ENCODE measurements around the gene RAD23B.
"Not testable (repeated sequence)": the region's sequence is repeated elsewhere in the genome, so short reads cannot be mapped to it uniquely, and the experiment has no call there.

The RAD23B gene

DNA sequence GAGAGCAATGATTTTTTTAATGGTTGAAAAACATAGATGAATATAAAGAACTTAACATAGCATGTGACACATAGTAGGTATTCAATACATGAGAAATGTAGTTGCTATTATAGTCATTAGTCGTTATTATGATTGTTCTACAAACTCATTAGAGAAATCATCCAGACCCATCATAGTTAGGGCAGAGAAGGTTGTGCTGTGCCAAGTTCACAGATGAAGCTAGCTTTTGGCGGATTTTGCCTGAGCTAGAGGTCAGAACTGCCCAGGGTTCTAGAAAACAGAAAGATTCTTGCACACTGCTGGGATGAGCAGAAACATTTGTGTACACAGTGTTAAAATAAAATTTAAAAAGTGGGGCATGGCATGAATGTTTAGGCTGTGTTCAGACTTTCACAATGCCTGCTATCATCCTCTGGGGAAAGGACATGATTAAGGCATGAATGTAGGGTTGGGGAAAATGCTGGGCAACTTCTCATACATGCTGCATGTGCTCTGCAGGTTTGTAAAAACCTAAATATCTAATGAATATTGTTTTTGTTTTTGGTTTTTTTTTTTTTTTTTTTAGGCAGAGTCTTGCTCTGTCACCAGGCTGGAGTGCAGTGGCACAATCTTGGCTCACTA is 33.3 kb upstream of the RAD23B start:
- DNase-seq (ENCODE audit: low read depth in 1 of 2, low spot score in 1 of 2): no peak
- Histone ChIP-seq H3K27me3 (ENCODE audit: insufficient read depth, poor library complexity, severe bottlenecking) (no peaks in the 10 kb centered on the region), H3K27ac (replicated peaks) (no peak overlapping the region), H3K4me3 (replicated peaks; ENCODE audit: insufficient read depth, low read length) (no peak overlapping the region)
- TF ChIP-seq, protein P1, sequence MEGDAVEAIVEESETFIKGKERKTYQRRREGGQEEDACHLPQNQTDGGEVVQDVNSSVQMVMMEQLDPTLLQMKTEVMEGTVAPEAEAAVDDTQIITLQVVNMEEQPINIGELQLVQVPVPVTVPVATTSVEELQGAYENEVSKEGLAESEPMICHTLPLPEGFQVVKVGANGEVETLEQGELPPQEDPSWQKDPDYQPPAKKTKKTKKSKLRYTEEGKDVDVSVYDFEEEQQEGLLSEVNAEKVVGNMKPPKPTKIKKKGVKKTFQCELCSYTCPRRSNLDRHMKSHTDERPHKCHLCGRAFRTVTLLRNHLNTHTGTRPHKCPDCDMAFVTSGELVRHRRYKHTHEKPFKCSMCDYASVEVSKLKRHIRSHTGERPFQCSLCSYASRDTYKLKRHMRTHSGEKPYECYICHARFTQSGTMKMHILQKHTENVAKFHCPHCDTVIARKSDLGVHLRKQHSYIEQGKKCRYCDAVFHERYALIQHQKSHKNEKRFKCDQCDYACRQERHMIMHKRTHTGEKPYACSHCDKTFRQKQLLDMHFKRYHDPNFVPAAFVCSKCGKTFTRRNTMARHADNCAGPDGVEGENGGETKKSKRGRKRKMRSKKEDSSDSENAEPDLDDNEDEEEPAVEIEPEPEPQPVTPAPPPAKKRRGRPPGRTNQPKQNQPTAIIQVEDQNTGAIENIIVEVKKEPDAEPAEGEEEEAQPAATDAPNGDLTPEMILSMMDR (IDR thresholded peaks at IDR 0.05; ENCODE audit: insufficient read depth, low read length): no peak
- no peak for TF ChIP-seq GABPA (IDR thresholded peaks at IDR 0.05; ENCODE audit: low read depth)
- TF ChIP-seq POLR2AphosphoS5 (IDR thresholded peaks at IDR 0.05; ENCODE audit: low read depth): no peak
- TF ChIP-seq SPI1 (IDR thresholded peaks at IDR 0.05; ENCODE audit: borderline replicate concordance, low read depth): no peak
- TF ChIP-seq, protein P2, sequence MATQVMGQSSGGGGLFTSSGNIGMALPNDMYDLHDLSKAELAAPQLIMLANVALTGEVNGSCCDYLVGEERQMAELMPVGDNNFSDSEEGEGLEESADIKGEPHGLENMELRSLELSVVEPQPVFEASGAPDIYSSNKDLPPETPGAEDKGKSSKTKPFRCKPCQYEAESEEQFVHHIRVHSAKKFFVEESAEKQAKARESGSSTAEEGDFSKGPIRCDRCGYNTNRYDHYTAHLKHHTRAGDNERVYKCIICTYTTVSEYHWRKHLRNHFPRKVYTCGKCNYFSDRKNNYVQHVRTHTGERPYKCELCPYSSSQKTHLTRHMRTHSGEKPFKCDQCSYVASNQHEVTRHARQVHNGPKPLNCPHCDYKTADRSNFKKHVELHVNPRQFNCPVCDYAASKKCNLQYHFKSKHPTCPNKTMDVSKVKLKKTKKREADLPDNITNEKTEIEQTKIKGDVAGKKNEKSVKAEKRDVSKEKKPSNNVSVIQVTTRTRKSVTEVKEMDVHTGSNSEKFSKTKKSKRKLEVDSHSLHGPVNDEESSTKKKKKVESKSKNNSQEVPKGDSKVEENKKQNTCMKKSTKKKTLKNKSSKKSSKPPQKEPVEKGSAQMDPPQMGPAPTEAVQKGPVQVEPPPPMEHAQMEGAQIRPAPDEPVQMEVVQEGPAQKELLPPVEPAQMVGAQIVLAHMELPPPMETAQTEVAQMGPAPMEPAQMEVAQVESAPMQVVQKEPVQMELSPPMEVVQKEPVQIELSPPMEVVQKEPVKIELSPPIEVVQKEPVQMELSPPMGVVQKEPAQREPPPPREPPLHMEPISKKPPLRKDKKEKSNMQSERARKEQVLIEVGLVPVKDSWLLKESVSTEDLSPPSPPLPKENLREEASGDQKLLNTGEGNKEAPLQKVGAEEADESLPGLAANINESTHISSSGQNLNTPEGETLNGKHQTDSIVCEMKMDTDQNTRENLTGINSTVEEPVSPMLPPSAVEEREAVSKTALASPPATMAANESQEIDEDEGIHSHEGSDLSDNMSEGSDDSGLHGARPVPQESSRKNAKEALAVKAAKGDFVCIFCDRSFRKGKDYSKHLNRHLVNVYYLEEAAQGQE (IDR thresholded peaks at IDR 0.05; ENCODE audit: insufficient replicate concordance, low read depth): no peak

DNA sequence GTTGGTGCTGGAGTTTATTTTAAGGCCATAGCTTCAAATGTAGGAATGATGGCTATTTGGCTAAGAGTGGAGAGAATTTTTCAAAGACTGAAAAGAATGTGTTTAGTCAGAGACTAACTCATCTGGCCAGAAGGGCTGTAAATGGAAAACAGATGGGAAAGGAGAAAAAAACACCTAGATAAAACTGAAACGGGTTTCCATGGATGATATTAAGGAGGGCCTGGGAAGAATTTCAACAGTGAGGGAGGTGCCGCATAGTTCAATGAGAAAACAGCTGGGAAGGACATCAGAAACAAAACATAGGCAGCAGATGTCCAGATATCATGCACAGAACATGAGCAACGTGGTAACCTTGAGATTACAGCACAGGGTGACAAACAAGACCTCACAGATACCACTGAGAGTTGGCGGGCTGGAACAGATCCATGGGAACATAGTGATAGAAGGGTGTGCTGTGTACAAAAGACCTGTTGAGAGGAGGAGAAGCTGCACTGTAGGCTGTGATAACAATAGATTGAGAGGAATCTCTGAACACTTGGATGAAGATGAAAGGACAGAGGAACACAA is 31.2 kb upstream of the RAD23B start:
- DNase-seq (ENCODE audit: low read depth in 1 of 2, low spot score in 1 of 2): no peak
- H3K27me3 ChIP-seq (ENCODE audit: insufficient read depth, poor library complexity, severe bottlenecking): no peaks in the 10 kb centered on the region
- H3K4me3 ChIP-seq (replicated peaks; ENCODE audit: insufficient read depth, low read length): no peak overlapping the region
- no peak overlapping the region for H3K27ac ChIP-seq (replicated peaks)
- TF ChIP-seq, protein P1 (IDR thresholded peaks at IDR 0.05; ENCODE audit: insufficient read depth, low read length): no peak
- TF ChIP-seq GABPA (IDR thresholded peaks at IDR 0.05; ENCODE audit: low read depth) (no peak), SPI1 (IDR thresholded peaks at IDR 0.05; ENCODE audit: borderline replicate concordance, low read depth) (no peak), POLR2AphosphoS5 (IDR thresholded peaks at IDR 0.05; ENCODE audit: low read depth) (no peak)
- TF ChIP-seq, protein P2 (IDR thresholded peaks at IDR 0.05; ENCODE audit: insufficient replicate concordance, low read depth): no peak

DNA sequence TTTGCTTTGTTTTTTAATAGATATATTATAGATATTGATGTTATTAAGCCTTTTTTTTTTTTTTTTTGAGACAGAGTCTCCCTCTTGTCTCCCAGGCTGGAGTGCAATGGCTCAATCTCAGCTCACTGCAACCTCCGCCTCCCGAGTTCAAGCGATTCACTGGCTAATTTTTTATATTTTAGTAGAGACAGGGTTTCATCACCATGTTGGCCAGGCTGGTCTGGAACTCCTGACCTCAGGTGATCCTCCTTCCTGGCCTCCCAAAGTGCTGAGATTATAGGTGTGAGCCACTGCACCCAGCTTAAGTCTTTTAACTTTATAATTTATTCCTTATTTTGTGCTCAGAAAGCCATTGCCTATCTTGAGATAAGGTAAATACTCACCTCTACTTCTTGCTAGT is 24.2 kb upstream of the RAD23B start:
- TF ChIP-seq SPI1 (IDR thresholded peaks at IDR 0.05; ENCODE audit: borderline replicate concordance, low read depth) (no peak), GABPA (IDR thresholded peaks at IDR 0.05; ENCODE audit: low read depth) (no peak), POLR2AphosphoS5 (IDR thresholded peaks at IDR 0.05; ENCODE audit: low read depth) (no peak)
- TF ChIP-seq, protein P1 (IDR thresholded peaks at IDR 0.05; ENCODE audit: insufficient read depth, low read length): no peak
- TF ChIP-seq, protein P2 (IDR thresholded peaks at IDR 0.05; ENCODE audit: insufficient replicate concordance, low read depth): no peak
- H3K4me3 ChIP-seq (replicated peaks; ENCODE audit: insufficient read depth, low read length): no peak overlapping the region

DNA sequence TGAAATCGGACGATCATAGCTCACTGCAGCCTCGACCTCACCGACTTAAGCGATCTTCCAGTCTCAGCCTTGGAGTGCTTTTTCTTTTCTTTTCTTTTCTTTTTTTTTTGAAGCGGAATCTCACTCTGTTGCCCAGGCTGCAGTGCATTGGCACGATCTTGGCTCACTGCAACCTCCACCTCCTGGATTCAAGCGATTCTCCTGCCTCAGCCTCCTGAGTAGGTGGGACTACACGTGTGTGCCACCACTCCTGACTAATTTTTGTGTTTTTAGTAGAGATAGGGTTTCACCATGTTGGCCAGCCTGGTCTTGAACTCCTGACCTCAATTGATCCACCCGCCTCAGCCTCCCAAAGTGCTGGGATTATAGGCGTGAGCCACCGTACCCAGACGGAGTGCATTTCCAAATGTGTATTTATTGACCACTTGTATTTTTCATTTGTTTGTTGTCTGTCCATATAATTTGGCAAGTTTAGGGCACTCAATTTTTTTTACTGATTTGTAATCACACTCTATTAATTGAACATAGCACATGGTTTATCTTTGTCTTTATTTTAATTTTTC is 23.2 kb upstream of the RAD23B start:
- not testable (repeated sequence) for H3K4me3 ChIP-seq (replicated peaks; ENCODE audit: insufficient read depth, low read length); H3K27me3 ChIP-seq (ENCODE audit: insufficient read depth, poor library complexity, severe bottlenecking); H3K27ac ChIP-seq (replicated peaks); DNase-seq (ENCODE audit: low read depth in 1 of 2, low spot score in 1 of 2)

More for the DNA sequence above, 24.2 kb upstream of the RAD23B start:
- Histone ChIP-seq H3K27ac (replicated peaks) (no peak overlapping the region), H3K27me3 (ENCODE audit: insufficient read depth, poor library complexity, severe bottlenecking) (no peaks in the 10 kb centered on the region)
- no peak for DNase-seq (ENCODE audit: low read depth in 1 of 2, low spot score in 1 of 2)

All from HL-60 (cell line).